Inflammatory macrophage treated with lipopolysaccharide for 4 hours (primary cell): Measurements from ENCODE around the gene STX1A.
"Not testable (repeated sequence)": the region's sequence is repeated elsewhere in the genome, so short reads cannot be mapped to it uniquely, and the experiment has no call there.

Experiments
- DNase-seq: peaks from one replicate; pipeline ENCODE4 v3.0.0-alpha.2; 2020

STX1A gene

GRCh38 chr7:73681031-73681430, 38.4 kb downstream of the STX1A start:
- no peak for DNase-seq

GRCh38 chr7:73680501-73680900, 39.0 kb downstream of the STX1A start:
- no peak for DNase-seq

- no peak for DNase-seq
These were observed 39.8 kb downstream of the STX1A start for GRCh38 chr7:73679709-73680108.

- DNase-seq: no peak
These were observed 40.6 kb downstream of the STX1A start for GRCh38 chr7:73678862-73679261.

GRCh38 chr7:73676062-73676461, 43.4 kb downstream of the STX1A start:
- not testable (repeated sequence) for DNase-seq

- no peak for DNase-seq
These were observed 44.9 kb downstream of the STX1A start for GRCh38 chr7:73674468-73675124.

- DNase-seq: no peak
These were observed 47.5 kb downstream of the STX1A start for GRCh38 chr7:73671857-73672445.

GRCh38 chr7:73671322-73671661, 48.2 kb downstream of the STX1A start:
- DNase-seq: no peak

- DNase-seq: no peak
These were observed 49.5 kb downstream of the STX1A start for GRCh38 chr7:73669858-73670385.

- DNase-seq: no peak
These were observed 50.2 kb downstream of the STX1A start for GRCh38 chr7:73669288-73669701.

- no peak for DNase-seq
These were observed 50.6 kb downstream of the STX1A start for GRCh38 chr7:73668886-73669230.

GRCh38 chr7:73668103-73668885, 51.2 kb downstream of the STX1A start:
- no peak for DNase-seq

- peak; percentile 79 for DNase-seq
These were observed 51.9 kb downstream of the STX1A start, which contains the start of gene VPS37D for GRCh38 chr7:73667344-73668102. TSS of gene VPS37D (plus strand) at chr7:73667831. CDS start at chr7:73667959, 128 bp downstream.

GRCh38 chr7:73663033-73663432, 56.4 kb downstream of the STX1A start:
- no peak for DNase-seq

- DNase-seq: not testable (repeated sequence)
These were observed 58.9 kb downstream of the STX1A start for GRCh38 chr7:73660594-73660993.

GRCh38 chr7:73659983-73660382, 59.5 kb downstream of the STX1A start:
- DNase-seq: no peak

GRCh38 chr7:73655309-73655708, 64.2 kb downstream of the STX1A start:
- not testable (repeated sequence) for DNase-seq

GRCh38 chr7:73652541-73652949, 66.9 kb downstream of the STX1A start:
- no peak for DNase-seq

GRCh38 chr7:73650524-73650923, 68.9 kb downstream of the STX1A start:
- no peak for DNase-seq

- no peak for DNase-seq
These were observed 69.9 kb downstream of the STX1A start for GRCh38 chr7:73649576-73649975.
